ENCODE measurements around the gene DUSP8.
"Not testable (repeated sequence)": the region's sequence is repeated elsewhere in the genome, so short reads cannot be mapped to it uniquely, and the experiment has no call there.

Gene DUSP8

DNA sequence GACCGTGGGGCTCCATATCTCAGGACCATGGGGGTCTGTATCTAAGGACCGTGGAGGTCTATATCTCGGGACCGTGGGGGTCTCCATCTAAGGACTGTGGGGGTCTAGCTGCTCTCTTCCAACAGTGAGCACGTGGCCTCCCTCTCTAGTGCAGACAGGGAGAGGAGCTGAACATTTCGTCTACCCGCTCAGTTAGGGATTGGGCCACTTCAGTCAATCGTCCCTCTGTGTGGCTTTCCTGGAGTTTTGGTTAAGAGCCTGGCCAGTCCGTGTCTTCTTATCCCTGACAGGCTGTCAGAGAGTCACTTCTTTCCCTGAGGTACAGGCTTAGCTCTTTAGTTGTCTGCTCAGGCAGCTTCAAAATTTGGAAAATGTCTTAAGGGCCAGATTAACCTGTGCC, 9.9 kb upstream of the DUSP8 start:
- H3K36me3 ChIP-seq (ENCODE audit: insufficient read depth, insufficient read length, low read length) = no peaks in the 10 kb centered on the region
- TF ChIP-seq YY1 (IDR thresholded peaks at IDR 0.05; ENCODE audit: insufficient read depth, insufficient read length) (no peak), ZNF274 (IDR thresholded peaks at IDR 0.05; ENCODE audit: low read depth, low read length) (no peak), SUZ12 (IDR thresholded peaks at IDR 0.05; ENCODE audit: extremely low read depth, insufficient read depth, insufficient read length) (no peak)
- H3K4me1 ChIP-seq (ENCODE audit: insufficient read depth, insufficient read length) = peaks cover 2% of the 10 kb centered on the region
- no peak overlapping the region for H3K4me3 ChIP-seq (ENCODE audit: insufficient read length, low read depth)
- no peaks in the 10 kb centered on the region for H3K27me3 ChIP-seq (ENCODE audit: insufficient read depth, insufficient read length)
- H3K9ac ChIP-seq (ENCODE audit: insufficient read length, low read depth) = no peak overlapping the region
- H3K9me3 ChIP-seq (ENCODE audit: insufficient read depth, low read length) = peaks cover 18% of the 10 kb centered on the region; the same call in 1 of the 2 replicates
- DNase-seq (ENCODE audit: low read depth, low spot score) = no peak

DNA sequence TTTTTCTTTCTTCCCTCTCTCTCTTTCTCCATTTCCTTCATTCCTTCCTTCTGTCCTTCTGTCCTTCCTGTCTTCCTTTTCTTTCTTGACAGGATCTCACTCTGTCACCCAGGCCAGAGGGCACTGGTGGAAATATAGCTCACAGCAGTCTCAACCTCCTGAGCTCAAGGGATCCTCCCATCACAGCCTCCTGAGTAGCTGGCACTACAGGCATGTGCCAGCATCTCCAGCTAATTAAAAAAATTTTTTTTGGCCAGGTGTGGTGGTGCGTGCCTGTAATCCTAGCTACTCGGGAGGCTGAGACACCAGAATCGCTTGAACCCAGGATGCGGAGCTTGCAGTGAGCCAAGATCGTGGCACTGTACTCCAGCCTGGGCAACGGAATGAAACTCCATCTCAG, 4.8 kb upstream of the DUSP8 start:
- H3K4me3 ChIP-seq (ENCODE audit: insufficient read length, low read depth) = no peak overlapping the region
- no peaks in the 10 kb centered on the region for H3K36me3 ChIP-seq (ENCODE audit: insufficient read depth, insufficient read length, low read length)
- H3K4me1 ChIP-seq (ENCODE audit: insufficient read depth, insufficient read length) = peaks cover 7% of the 10 kb centered on the region
- no peak overlapping the region for H3K9ac ChIP-seq (ENCODE audit: insufficient read length, low read depth)
- peaks cover 18% of the 10 kb centered on the region; the same call in 1 of the 2 replicates for H3K9me3 ChIP-seq (ENCODE audit: insufficient read depth, low read length)
- DNase-seq (ENCODE audit: low read depth, low spot score) = no peak
- H3K27me3 ChIP-seq (ENCODE audit: insufficient read depth, insufficient read length) = peaks cover 38% of the 10 kb centered on the region
- TF ChIP-seq SUZ12 (IDR thresholded peaks at IDR 0.05; ENCODE audit: extremely low read depth, insufficient read depth, insufficient read length) = no peak
- no peak for TF ChIP-seq ZNF274 (IDR thresholded peaks at IDR 0.05; ENCODE audit: low read depth, low read length)
- TF ChIP-seq YY1 (IDR thresholded peaks at IDR 0.05; ENCODE audit: insufficient read depth, insufficient read length) = no peak

DNA sequence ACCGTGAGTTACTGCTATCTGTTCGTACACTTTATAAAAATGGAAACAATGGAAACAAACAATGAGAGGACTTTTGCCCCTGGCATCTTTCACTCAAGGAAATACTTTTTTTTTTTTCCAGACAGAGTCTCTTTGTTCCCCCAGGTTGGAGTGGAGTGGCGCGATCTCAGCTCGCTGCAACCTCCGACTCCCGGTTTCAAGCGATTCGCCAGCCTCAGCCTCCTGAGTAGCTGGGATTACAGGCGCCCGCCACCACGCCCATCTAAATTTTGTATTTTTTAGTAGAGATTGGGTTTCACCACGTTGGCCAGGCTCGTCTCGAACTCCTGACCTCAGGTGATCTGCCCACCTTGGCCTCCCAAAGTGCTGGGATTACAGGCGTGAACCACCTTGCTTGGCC, 3.7 kb upstream of the DUSP8 start:
- DNase-seq (ENCODE audit: low read depth, low spot score); H3K4me3 ChIP-seq (ENCODE audit: insufficient read length, low read depth); H3K9ac ChIP-seq (ENCODE audit: insufficient read length, low read depth); H3K4me1 ChIP-seq (ENCODE audit: insufficient read depth, insufficient read length); H3K36me3 ChIP-seq (ENCODE audit: insufficient read depth, insufficient read length, low read length): not testable (repeated sequence)
- Histone ChIP-seq H3K27me3 (ENCODE audit: insufficient read depth, insufficient read length) (peaks cover 38% of the 10 kb centered on the region), H3K9me3 (ENCODE audit: insufficient read depth, low read length) (peaks cover 13% of the 10 kb centered on the region; the same call in 1 of the 2 replicates)

DNA sequence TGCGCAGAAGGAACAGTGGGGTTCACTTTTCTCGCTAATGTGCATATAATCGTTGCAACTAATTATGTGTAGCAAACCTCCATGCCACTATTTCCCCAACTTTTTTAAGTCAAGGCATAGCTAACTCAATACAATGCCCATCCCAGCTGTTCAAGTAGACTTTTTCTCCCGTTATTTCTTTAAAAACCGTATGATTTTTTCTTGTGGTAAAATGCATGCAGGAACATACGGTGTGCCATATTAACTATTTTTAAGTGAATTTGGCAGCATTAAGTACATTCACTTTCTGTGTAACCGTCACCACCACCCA, 2.8 kb upstream of the DUSP8 start:
- Histone ChIP-seq H3K27me3 (ENCODE audit: insufficient read depth, insufficient read length) (peaks cover 45% of the 10 kb centered on the region), H3K9ac (ENCODE audit: insufficient read length, low read depth) (no peak overlapping the region), H3K4me1 (ENCODE audit: insufficient read depth, insufficient read length) (peaks cover 15% of the 10 kb centered on the region), H3K36me3 (ENCODE audit: insufficient read depth, insufficient read length, low read length) (no peaks in the 10 kb centered on the region), H3K9me3 (ENCODE audit: insufficient read depth, low read length) (peaks cover 13% of the 10 kb centered on the region; the same call in 1 of the 2 replicates), H3K4me3 (ENCODE audit: insufficient read length, low read depth) (no peak overlapping the region)
- TF ChIP-seq SUZ12 (IDR thresholded peaks at IDR 0.05; ENCODE audit: extremely low read depth, insufficient read depth, insufficient read length) = no peak
- TF ChIP-seq YY1 (IDR thresholded peaks at IDR 0.05; ENCODE audit: insufficient read depth, insufficient read length) = no peak
- TF ChIP-seq ZNF274 (IDR thresholded peaks at IDR 0.05; ENCODE audit: low read depth, low read length) = no peak
- no peak for DNase-seq (ENCODE audit: low read depth, low spot score)

DNA sequence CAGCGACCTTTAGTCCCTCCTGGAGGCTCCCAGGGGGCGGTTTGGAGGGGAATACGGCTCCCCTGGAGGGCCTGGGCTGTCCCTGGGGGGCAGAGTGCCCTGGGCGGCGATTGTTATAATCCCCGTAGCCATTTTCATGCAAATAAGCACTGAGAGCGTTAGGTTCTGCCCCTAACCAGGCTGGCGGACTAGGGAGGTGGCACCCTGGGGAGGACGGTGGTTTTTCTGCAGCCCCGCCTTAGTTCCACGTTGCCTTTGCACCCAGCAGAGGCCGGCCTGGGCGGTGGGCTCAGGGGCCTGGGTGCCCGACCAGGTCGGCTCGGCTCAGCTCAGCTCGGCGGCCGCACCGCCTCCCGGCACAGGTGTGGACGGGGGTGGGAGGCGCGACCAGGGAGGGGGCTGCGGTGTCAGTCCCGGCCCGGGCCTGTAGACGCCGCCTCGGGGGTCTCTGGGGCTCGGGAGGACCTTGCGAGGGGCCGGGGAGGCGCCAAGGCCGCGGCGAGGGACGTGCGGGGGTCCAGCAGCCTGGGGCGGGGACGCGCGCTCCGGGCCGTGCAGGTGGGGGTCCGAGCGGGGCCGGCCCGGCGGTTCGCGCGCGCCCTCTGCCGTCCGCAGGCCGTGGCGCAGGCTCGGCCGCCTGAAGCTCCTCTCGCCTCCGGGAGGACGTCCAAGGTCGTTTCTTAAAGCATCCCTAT, 2.3 kb upstream of the DUSP8 start:
- Histone ChIP-seq H3K4me1 (ENCODE audit: insufficient read depth, insufficient read length) (peaks cover 20% of the 10 kb centered on the region), H3K27me3 (ENCODE audit: insufficient read depth, insufficient read length) (peaks cover 49% of the 10 kb centered on the region), H3K9ac (ENCODE audit: insufficient read length, low read depth) (peak overlapping the region; percentile 50), H3K36me3 (ENCODE audit: insufficient read depth, insufficient read length, low read length) (peaks cover 3% of the 10 kb centered on the region), H3K4me3 (ENCODE audit: insufficient read length, low read depth) (peak overlapping the region; percentile 43), H3K9me3 (ENCODE audit: insufficient read depth, low read length) (peaks cover 13% of the 10 kb centered on the region; the same call in 1 of the 2 replicates)
- TF ChIP-seq SUZ12 (IDR thresholded peaks at IDR 0.05; ENCODE audit: extremely low read depth, insufficient read depth, insufficient read length) = no peak
- no peak for TF ChIP-seq YY1 (IDR thresholded peaks at IDR 0.05; ENCODE audit: insufficient read depth, insufficient read length)
- TF ChIP-seq ZNF274 (IDR thresholded peaks at IDR 0.05; ENCODE audit: low read depth, low read length) = no peak
- DNase-seq (ENCODE audit: low read depth, low spot score) = no peak

DNA sequence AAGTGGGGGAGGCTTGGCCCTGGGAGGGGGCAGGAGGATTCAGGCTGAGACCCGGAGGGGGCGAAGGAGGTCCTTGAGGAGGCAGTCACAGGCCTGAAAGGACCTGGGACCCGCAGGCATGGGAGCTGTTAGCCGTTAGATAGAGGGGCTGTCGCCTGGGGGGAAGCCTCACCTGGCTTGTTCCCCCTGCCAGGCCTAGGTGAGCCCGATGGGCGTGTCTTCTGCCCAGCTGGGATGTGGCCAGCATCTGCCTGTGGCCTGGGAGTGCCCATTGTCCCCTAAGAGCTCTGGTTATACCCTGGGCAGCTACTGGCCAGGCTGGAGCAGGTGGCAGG, 1.8 kb upstream of the DUSP8 start:
- DNase-seq (ENCODE audit: low read depth, low spot score) = no peak
- TF ChIP-seq SUZ12 (IDR thresholded peaks at IDR 0.05; ENCODE audit: extremely low read depth, insufficient read depth, insufficient read length) = no peak
- TF ChIP-seq YY1 (IDR thresholded peaks at IDR 0.05; ENCODE audit: insufficient read depth, insufficient read length) = no peak
- TF ChIP-seq ZNF274 (IDR thresholded peaks at IDR 0.05; ENCODE audit: low read depth, low read length) = no peak
- Histone ChIP-seq H3K4me1 (ENCODE audit: insufficient read depth, insufficient read length) (peaks cover 25% of the 10 kb centered on the region), H3K4me3 (ENCODE audit: insufficient read length, low read depth) (peak overlapping the region; percentile 43), H3K27me3 (ENCODE audit: insufficient read depth, insufficient read length) (peaks cover 49% of the 10 kb centered on the region), H3K9ac (ENCODE audit: insufficient read length, low read depth) (peak overlapping the region; percentile 64), H3K9me3 (ENCODE audit: insufficient read depth, low read length) (peaks cover 12% of the 10 kb centered on the region; the same call in 1 of the 2 replicates), H3K36me3 (ENCODE audit: insufficient read depth, insufficient read length, low read length) (peaks cover 5% of the 10 kb centered on the region)

DNA sequence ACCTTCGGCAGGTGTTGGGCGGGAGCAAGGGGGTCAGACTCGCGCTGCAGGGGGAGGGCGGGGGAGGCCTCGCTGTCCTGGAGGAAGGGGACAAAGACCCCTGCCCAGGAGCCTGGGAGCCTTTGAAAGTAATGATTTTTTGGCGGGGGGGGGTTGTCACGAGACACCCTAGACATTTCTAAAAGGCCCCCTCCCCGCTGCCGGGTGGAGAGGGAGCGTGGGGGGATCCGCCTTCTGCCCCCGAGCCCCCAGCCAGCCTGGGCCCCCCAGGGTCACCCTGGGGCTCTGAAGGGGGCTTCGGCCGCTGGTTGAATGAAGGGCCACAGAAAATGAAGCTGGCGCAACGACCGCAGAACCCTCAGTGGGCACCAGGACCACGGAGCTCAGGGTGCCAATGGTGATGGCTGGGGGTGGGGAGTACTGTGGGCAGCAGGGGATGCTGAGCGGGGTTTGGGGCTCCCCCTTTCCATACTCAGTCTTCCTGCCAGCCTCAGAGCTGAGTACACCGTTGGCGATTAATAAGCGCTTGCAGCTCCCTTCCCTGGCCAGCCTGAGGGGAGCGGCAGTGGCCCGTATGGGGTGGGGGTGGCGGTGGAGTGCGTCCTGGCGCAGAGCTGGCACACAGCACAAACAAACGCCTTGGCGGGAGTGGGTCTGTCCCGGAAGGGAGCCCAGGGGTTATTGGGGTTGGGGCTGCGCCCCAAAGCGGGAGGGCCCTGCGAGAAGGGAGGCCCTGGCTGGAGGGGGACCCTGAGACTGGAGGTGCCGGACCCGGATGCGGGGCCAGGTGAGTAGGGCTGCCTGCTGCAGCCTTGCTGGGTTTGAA, 1.2 kb upstream of the DUSP8 start:
- Histone ChIP-seq H3K27me3 (ENCODE audit: insufficient read depth, insufficient read length) (peaks cover 49% of the 10 kb centered on the region), H3K36me3 (ENCODE audit: insufficient read depth, insufficient read length, low read length) (peaks cover 8% of the 10 kb centered on the region), H3K9ac (ENCODE audit: insufficient read length, low read depth) (peak overlapping the region; percentile 64), H3K9me3 (ENCODE audit: insufficient read depth, low read length) (peaks cover 6% of the 10 kb centered on the region; the same call in 1 of the 2 replicates), H3K4me1 (ENCODE audit: insufficient read depth, insufficient read length) (peaks cover 31% of the 10 kb centered on the region), H3K4me3 (ENCODE audit: insufficient read length, low read depth) (peak overlapping the region; percentile 43)
- no peak for DNase-seq (ENCODE audit: low read depth, low spot score)
- TF ChIP-seq YY1 (IDR thresholded peaks at IDR 0.05; ENCODE audit: insufficient read depth, insufficient read length) = no peak
- no peak for TF ChIP-seq SUZ12 (IDR thresholded peaks at IDR 0.05; ENCODE audit: extremely low read depth, insufficient read depth, insufficient read length)
- no peak for TF ChIP-seq ZNF274 (IDR thresholded peaks at IDR 0.05; ENCODE audit: low read depth, low read length)
